ENCODE data around the gene ENOX1.

Gene ENOX1

GRCh38 chr13:43339805-43340550 is 446.8 kb downstream of the ENOX1 start:
- TF ChIP-seq ZFX (IDR thresholded peaks at IDR 0.05) = no peak
- TF ChIP-seq, protein P1, sequence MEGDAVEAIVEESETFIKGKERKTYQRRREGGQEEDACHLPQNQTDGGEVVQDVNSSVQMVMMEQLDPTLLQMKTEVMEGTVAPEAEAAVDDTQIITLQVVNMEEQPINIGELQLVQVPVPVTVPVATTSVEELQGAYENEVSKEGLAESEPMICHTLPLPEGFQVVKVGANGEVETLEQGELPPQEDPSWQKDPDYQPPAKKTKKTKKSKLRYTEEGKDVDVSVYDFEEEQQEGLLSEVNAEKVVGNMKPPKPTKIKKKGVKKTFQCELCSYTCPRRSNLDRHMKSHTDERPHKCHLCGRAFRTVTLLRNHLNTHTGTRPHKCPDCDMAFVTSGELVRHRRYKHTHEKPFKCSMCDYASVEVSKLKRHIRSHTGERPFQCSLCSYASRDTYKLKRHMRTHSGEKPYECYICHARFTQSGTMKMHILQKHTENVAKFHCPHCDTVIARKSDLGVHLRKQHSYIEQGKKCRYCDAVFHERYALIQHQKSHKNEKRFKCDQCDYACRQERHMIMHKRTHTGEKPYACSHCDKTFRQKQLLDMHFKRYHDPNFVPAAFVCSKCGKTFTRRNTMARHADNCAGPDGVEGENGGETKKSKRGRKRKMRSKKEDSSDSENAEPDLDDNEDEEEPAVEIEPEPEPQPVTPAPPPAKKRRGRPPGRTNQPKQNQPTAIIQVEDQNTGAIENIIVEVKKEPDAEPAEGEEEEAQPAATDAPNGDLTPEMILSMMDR (conservative IDR thresholded peaks at IDR 0.05) = no peak

GRCh38 chr13:43339145-43339804 is 447.5 kb downstream of the ENOX1 start:
- TF ChIP-seq, protein P1 (conservative IDR thresholded peaks at IDR 0.05) = no peak
- TF ChIP-seq ZFX (IDR thresholded peaks at IDR 0.05) = no peak
- H3K27ac ChIP-seq = no peak overlapping the region

More at GRCh38 chr13:43339805-43340550, 446.8 kb downstream of the ENOX1 start:
- no peak overlapping the region for H3K27ac ChIP-seq

- H3K27ac ChIP-seq = no peak overlapping the region
- TF ChIP-seq, protein P1 (conservative IDR thresholded peaks at IDR 0.05) = no peak
- TF ChIP-seq ZFX (IDR thresholded peaks at IDR 0.05) = no peak
These were observed 451.0 kb downstream of the ENOX1 start for GRCh38 chr13:43335764-43336163.

- H3K27ac ChIP-seq = no peak overlapping the region
- TF ChIP-seq ZFX (IDR thresholded peaks at IDR 0.05) = no peak
- TF ChIP-seq, protein P1 (conservative IDR thresholded peaks at IDR 0.05) = no peak
These were observed 453.6 kb downstream of the ENOX1 start for GRCh38 chr13:43333176-43333575.

DNA sequence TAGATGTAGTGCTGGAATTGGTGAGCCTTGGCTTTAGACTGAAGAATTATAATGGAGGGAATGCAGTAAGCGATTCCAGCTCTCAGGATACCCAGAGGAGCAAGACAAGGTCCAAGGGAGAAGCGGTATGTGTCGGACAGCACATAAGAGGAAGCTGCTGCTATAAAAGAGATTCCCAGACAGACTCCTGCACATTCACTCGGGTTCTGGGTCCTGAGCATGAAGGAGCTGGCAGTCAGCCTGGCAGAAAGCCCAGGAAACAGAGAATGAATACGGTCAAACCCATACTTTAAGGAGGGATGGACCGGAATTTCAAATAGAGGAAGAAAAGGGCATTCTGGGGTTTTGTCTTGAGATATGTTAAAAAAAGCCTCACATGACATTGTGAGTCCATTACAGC is 455.1 kb downstream of the ENOX1 start:
- no peak overlapping the region for H3K27ac ChIP-seq
- TF ChIP-seq, protein P1 (conservative IDR thresholded peaks at IDR 0.05) = no peak
- no peak for TF ChIP-seq ZFX (IDR thresholded peaks at IDR 0.05)

DNA sequence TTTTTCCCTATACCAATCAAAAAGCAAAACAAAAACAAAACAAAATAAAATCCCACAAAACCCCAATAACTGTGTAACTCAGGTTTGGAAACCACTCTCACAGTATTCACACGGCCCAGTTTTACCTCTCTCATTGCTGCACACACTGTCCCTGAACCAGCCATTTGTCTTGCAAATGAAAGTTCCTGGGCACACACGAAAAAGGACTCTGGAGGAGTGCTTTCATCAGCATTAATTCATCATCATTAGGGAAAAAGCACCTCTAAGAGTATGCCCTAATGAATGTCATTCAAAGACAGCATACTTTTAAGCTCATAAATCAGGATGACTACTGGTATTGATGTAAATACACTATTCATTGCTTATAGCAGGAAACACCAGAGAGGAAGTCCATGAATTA is 457.1 kb downstream of the ENOX1 start:
- no peak for TF ChIP-seq ZFX (IDR thresholded peaks at IDR 0.05)
- TF ChIP-seq, protein P1 (conservative IDR thresholded peaks at IDR 0.05) = no peak
- no peak overlapping the region for H3K27ac ChIP-seq

DNA sequence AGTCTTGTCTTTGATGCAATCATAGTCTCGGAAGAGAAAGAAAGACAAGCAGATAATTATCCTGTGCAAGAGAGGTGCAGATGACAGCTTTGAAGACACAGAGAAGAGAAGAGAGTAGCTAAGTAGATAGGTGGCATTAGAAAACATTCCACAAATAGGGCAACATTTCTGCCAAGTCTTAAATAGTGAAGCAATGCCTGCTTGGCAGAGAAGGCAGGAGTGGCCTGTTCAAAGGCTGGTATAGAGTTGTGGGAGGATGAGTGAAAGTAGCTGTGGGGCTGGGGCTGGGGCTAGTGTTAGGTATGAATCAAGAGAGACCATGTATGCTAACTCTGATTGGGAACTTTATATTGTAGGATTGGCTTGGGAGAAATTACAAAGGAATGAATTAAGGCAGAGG is 457.9 kb downstream of the ENOX1 start:
- H3K27ac ChIP-seq = no peak overlapping the region
- TF ChIP-seq, protein P1 (conservative IDR thresholded peaks at IDR 0.05) = no peak
- TF ChIP-seq ZFX (IDR thresholded peaks at IDR 0.05) = no peak

Measured in C4-2B (cell line).